Measurements from ENCODE around the gene EPS8L3.

EPS8L3 gene

DNA sequence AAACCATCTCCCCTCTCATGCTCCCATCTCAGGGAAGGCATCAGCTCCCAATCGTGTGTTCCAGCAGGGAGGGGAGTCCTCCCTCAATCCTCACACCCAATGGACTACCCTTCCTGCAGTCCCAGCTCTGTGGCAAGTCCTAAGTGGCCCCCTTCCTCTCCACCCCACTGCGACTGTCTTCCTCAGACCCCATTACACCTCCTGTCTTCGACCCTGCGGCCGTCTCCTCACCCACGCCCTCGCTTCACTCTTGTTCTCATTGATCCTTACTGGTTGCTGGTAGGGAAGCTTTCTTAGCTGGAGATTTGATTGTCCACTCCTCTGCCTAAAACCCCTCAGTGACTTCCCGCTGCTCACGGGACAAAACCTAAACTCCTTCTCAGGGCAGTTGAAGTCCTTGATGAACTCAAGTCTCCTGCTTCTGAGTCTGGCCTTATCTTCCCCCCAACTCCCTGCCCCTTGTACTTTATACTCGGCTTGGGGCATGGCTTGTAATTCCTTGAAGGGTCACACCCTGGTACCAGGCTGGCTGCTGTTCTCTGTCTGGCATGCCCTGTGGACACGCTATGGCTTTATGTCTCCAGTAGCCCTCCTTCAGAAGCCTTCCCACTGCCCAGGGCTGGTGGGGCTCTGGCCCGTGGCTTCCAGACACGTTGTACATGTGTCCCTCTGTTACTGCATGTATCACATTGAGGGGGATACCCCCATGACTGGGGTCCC is 2.3 kb upstream of the EPS8L3 start:
- no peaks in the 10 kb centered on the region for H3K9me3 ChIP-seq (ENCODE audit: control insufficient read depth, low read depth, low read length)
- H3K9ac ChIP-seq (ENCODE audit: low read length) = no peak overlapping the region
- no peaks in the 10 kb centered on the region for H3K36me3 ChIP-seq (ENCODE audit: control insufficient read depth, low read depth, low read length)
- H3K4me1 ChIP-seq (ENCODE audit: control insufficient read depth, low read depth, low read length) = no peaks in the 10 kb centered on the region
- H3K27ac ChIP-seq (ENCODE audit: low read length) = no peak overlapping the region
- H3K27me3 ChIP-seq (ENCODE audit: control insufficient read depth, insufficient read depth, low read length) = no peaks in the 10 kb centered on the region
- no peak overlapping the region for H3K4me3 ChIP-seq (ENCODE audit: low read length)

GRCh38 chr1:109765483-109765815 is 1.7 kb upstream of the EPS8L3 start:
- Histone ChIP-seq H3K4me1 (ENCODE audit: control insufficient read depth, low read depth, low read length) (no peaks in the 10 kb centered on the region), H3K27me3 (ENCODE audit: control insufficient read depth, insufficient read depth, low read length) (no peaks in the 10 kb centered on the region), H3K36me3 (ENCODE audit: control insufficient read depth, low read depth, low read length) (no peaks in the 10 kb centered on the region), H3K4me3 (ENCODE audit: low read length) (no peak overlapping the region), H3K9me3 (ENCODE audit: control insufficient read depth, low read depth, low read length) (no peaks in the 10 kb centered on the region), H3K9ac (ENCODE audit: low read length) (no peak overlapping the region), H3K27ac (ENCODE audit: low read length) (no peak overlapping the region)

DNA sequence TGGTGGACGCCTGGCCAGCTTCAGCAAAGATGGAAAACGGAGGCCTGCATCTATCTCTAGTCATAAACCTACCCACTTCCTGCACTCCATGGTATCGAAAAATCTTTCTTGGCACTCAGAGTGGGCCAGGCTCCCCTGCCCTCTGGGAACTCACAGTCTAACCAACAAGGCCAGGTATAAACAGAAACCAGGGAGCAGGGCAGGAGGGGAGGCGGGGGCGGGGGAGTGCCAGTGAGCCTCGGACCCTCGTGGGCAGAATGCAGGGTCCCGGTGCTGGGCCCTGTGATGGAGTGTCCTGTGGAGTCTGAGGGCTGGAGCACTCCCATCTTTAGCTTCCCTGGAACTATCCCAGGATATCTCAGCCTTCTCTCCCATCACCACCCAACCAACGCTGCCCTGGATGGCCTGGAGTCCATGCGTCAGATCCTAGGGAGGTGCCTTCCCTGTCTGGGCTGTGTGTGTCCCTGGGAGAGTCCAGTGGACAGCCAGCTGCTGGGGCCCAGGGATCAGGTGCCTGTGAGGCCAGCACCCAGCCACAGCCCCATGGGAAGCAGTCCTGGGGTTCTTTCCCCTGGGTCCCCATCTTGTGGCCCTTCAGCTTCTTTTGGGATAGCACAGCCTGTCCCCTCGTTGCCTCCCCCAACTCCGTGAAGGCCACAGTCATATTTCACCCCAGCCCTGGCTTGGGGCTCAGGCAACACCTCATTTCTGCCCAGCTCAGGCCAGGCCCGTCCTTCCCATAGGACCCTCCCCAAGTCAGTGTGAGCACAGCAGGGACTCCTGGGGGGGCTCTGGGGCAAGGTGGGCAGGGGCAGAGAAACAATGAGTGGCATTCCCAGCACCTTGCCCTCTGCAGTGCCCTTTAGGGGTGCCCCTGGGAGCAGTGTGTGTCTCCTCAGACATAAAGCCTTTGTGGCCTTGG is 1.1 kb upstream of the EPS8L3 start:
- Histone ChIP-seq H3K36me3 (ENCODE audit: control insufficient read depth, low read depth, low read length) (no peaks in the 10 kb centered on the region), H3K27ac (ENCODE audit: low read length) (no peak overlapping the region), H3K9ac (ENCODE audit: low read length) (no peak overlapping the region)

DNA sequence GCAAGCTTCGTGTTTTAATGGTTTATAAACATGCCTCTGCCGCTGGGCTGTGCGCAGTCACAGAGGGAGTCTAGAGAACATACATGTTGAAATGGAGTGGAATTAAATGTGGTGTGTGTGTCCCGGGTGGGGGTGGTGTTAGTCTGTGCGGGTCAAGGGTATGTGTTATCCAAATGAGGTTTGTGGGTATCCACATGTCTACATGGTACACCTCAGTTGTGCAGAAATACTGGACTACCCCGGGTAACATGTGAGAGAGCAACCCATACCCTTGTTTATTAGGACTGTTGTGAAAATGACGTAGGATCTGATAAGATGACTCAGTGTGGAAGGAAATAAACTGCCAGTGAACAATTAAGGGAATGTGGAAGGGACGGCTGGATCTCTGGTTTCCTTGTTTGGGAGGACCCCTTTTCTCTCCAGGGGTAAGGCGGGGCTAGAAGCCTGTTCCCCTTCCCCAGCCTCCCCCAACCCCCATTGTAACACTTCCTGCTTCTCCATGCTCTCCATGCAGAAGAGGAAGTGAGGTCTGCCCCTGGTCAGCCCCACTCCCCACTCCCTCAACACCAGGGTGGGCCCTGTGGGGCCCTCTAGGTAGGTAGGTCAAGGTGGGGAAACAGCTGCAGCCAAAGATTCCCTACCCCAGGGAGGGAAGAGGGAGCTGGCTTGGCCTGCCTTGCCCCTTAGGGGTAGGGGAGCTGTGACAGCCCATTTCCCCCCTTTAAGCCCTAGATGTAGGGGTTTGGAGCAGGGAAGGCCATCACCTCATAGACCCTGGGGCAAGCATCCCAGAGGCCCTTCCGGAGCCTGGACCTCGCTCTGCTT is 690 bp downstream of the EPS8L3 start:
- H3K9me3 ChIP-seq (ENCODE audit: control insufficient read depth, low read depth, low read length) = no peaks in the 10 kb centered on the region
- no peak overlapping the region for H3K9ac ChIP-seq (ENCODE audit: low read length)
- no peaks in the 10 kb centered on the region for H3K4me1 ChIP-seq (ENCODE audit: control insufficient read depth, low read depth, low read length)
- H3K27me3 ChIP-seq (ENCODE audit: control insufficient read depth, insufficient read depth, low read length) = no peaks in the 10 kb centered on the region
- no peak overlapping the region for H3K4me3 ChIP-seq (ENCODE audit: low read length)
- H3K36me3 ChIP-seq (ENCODE audit: control insufficient read depth, low read depth, low read length) = no peaks in the 10 kb centered on the region
- H3K27ac ChIP-seq (ENCODE audit: low read length) = no peak overlapping the region

More for the DNA sequence above, 1.1 kb upstream of the EPS8L3 start:
- no peak overlapping the region for H3K4me3 ChIP-seq (ENCODE audit: low read length)
- H3K27me3 ChIP-seq (ENCODE audit: control insufficient read depth, insufficient read depth, low read length) = no peaks in the 10 kb centered on the region
- no peaks in the 10 kb centered on the region for H3K9me3 ChIP-seq (ENCODE audit: control insufficient read depth, low read depth, low read length)
- H3K4me1 ChIP-seq (ENCODE audit: control insufficient read depth, low read depth, low read length) = no peaks in the 10 kb centered on the region

- Histone ChIP-seq H3K36me3 (ENCODE audit: control insufficient read depth, low read depth, low read length) (no peaks in the 10 kb centered on the region), H3K4me1 (ENCODE audit: control insufficient read depth, low read depth, low read length) (no peaks in the 10 kb centered on the region), H3K9ac (ENCODE audit: low read length) (no peak overlapping the region), H3K27ac (ENCODE audit: low read length) (no peak overlapping the region), H3K27me3 (ENCODE audit: control insufficient read depth, insufficient read depth, low read length) (no peaks in the 10 kb centered on the region), H3K4me3 (ENCODE audit: low read length) (no peak overlapping the region), H3K9me3 (ENCODE audit: control insufficient read depth, low read depth, low read length) (no peaks in the 10 kb centered on the region)
These were observed 1.6 kb downstream of the EPS8L3 start for GRCh38 chr1:109762039-109762585.

- no peak overlapping the region for H3K9ac ChIP-seq (ENCODE audit: low read length)
- H3K4me3 ChIP-seq (ENCODE audit: low read length) = no peak overlapping the region
- no peaks in the 10 kb centered on the region for H3K4me1 ChIP-seq (ENCODE audit: control insufficient read depth, low read depth, low read length)
- no peak overlapping the region for H3K27ac ChIP-seq (ENCODE audit: low read length)
- no peaks in the 10 kb centered on the region for H3K9me3 ChIP-seq (ENCODE audit: control insufficient read depth, low read depth, low read length)
- H3K27me3 ChIP-seq (ENCODE audit: control insufficient read depth, insufficient read depth, low read length) = no peaks in the 10 kb centered on the region
- H3K36me3 ChIP-seq (ENCODE audit: control insufficient read depth, low read depth, low read length) = no peaks in the 10 kb centered on the region
These were observed 2.3 kb downstream of the EPS8L3 start for GRCh38 chr1:109761227-109762038.

- no peak overlapping the region for H3K4me3 ChIP-seq (ENCODE audit: low read length)
- no peaks in the 10 kb centered on the region for H3K36me3 ChIP-seq (ENCODE audit: control insufficient read depth, low read depth, low read length)
- H3K9ac ChIP-seq (ENCODE audit: low read length) = no peak overlapping the region
- H3K27me3 ChIP-seq (ENCODE audit: control insufficient read depth, insufficient read depth, low read length) = no peaks in the 10 kb centered on the region
- H3K4me1 ChIP-seq (ENCODE audit: control insufficient read depth, low read depth, low read length) = no peaks in the 10 kb centered on the region
- no peaks in the 10 kb centered on the region for H3K9me3 ChIP-seq (ENCODE audit: control insufficient read depth, low read depth, low read length)
- H3K27ac ChIP-seq (ENCODE audit: low read length) = no peak overlapping the region
These were observed 3.0 kb downstream of the EPS8L3 start for GRCh38 chr1:109760581-109761226.

GRCh38 chr1:109759513-109760334 is 4.0 kb downstream of the EPS8L3 start:
- Histone ChIP-seq H3K9ac (ENCODE audit: low read length) (no peak overlapping the region), H3K36me3 (ENCODE audit: control insufficient read depth, low read depth, low read length) (no peaks in the 10 kb centered on the region), H3K27me3 (ENCODE audit: control insufficient read depth, insufficient read depth, low read length) (no peaks in the 10 kb centered on the region), H3K27ac (ENCODE audit: low read length) (no peak overlapping the region), H3K4me3 (ENCODE audit: low read length) (no peak overlapping the region), H3K9me3 (ENCODE audit: control insufficient read depth, low read depth, low read length) (no peaks in the 10 kb centered on the region), H3K4me1 (ENCODE audit: control insufficient read depth, low read depth, low read length) (no peaks in the 10 kb centered on the region)

- Histone ChIP-seq H3K4me1 (ENCODE audit: control insufficient read depth, low read depth, low read length) (no peaks in the 10 kb centered on the region), H3K4me3 (ENCODE audit: low read length) (no peak overlapping the region), H3K27me3 (ENCODE audit: control insufficient read depth, insufficient read depth, low read length) (no peaks in the 10 kb centered on the region), H3K36me3 (ENCODE audit: control insufficient read depth, low read depth, low read length) (no peaks in the 10 kb centered on the region), H3K9ac (ENCODE audit: low read length) (no peak overlapping the region), H3K27ac (ENCODE audit: low read length) (no peak overlapping the region), H3K9me3 (ENCODE audit: control insufficient read depth, low read depth, low read length) (no peaks in the 10 kb centered on the region)
These were observed 5.6 kb downstream of the EPS8L3 start for GRCh38 chr1:109757936-109758786.

All from iPS-18a (cell line).